Mesenchymal stem cell (in vitro differentiated cells and primary cell): ENCODE data around the gene PHB1.
"Not testable (repeated sequence)": the region's sequence is repeated elsewhere in the genome, so short reads cannot be mapped to it uniquely, and the experiment has no call there.

ENCODE experiments used
- DNase-seq: peaks from one replicate; pipeline ENCODE4 v3.0.0-alpha.2; 2013
- H2AFZ ChIP-seq: one replicate; pipeline ENCODE4 v1.6.1; 2013; ENCODE audit warnings: low read depth, mild to moderate bottlenecking, control low read depth, inconsistent platforms, low read length, moderate library complexity
- H2AK5ac ChIP-seq: 2 replicates; pipeline ENCODE4 v1.6.1; 2013; ENCODE audit warnings: low read length, moderate library complexity, mild to moderate bottlenecking, inconsistent platforms; ENCODE audit not compliant: severe bottlenecking
- H2BK120ac ChIP-seq: one replicate; pipeline ENCODE4 v1.6.1; 2013; ENCODE audit warnings: low read depth, mild to moderate bottlenecking, inconsistent platforms, low read length, moderate library complexity
- H2BK12ac ChIP-seq, 2 experiments: one replicate each; pipeline ENCODE4 v1.6.1; 2013; ENCODE audit warnings: inconsistent platforms in 2 of 2, low read length in 2 of 2, mild to moderate bottlenecking in 2 of 2, moderate library complexity in 2 of 2, control low read depth in 1 of 2
- H2BK15ac ChIP-seq: one replicate; pipeline ENCODE4 v1.6.1; 2013; ENCODE audit warnings: mild to moderate bottlenecking, low read depth, inconsistent platforms; ENCODE audit not compliant: poor library complexity, severe bottlenecking
- H2BK5ac ChIP-seq: 2 replicates; pipeline ENCODE4 v1.6.1; 2013; ENCODE audit warnings: low read depth, mild to moderate bottlenecking, low read length, control low read depth, inconsistent platforms; ENCODE audit not compliant: poor library complexity, severe bottlenecking
- H3K14ac ChIP-seq, 2 experiments: one replicate each; pipeline ENCODE4 v1.6.1; 2013; ENCODE audit warnings: inconsistent platforms in 2 of 2, low read length in 2 of 2, control low read depth in 1 of 2, mild to moderate bottlenecking in 1 of 2, moderate library complexity in 1 of 2
- H3K18ac ChIP-seq, 2 experiments: one replicate each; pipeline ENCODE4 v1.6.1; 2013; ENCODE audit warnings: inconsistent platforms in 2 of 2, low read length in 2 of 2, control low read depth in 1 of 2, low read depth in 1 of 2, mild to moderate bottlenecking in 1 of 2
- H3K23ac ChIP-seq, 2 experiments: one replicate each; pipeline ENCODE4 v1.6.1; 2013; ENCODE audit warnings: inconsistent platforms in 2 of 2, low read length in 2 of 2, mild to moderate bottlenecking in 2 of 2, moderate library complexity in 2 of 2, control low read depth in 1 of 2
- H3K27ac ChIP-seq: 2 replicates; pipeline ENCODE4 v1.5.1; 2013; ENCODE audit warnings: mild to moderate bottlenecking, moderate library complexity, low read length, control low read depth, inconsistent platforms; ENCODE audit not compliant: poor library complexity, severe bottlenecking
- H3K27me3 ChIP-seq, 2 experiments: 2 replicates each; pipeline versions ENCODE4 v1.6.1 to v1.7.0; 2013; ENCODE audit warnings: low read length in 2 of 2, mild to moderate bottlenecking in 2 of 2, moderate library complexity in 2 of 2, control low read depth in 1 of 2, inconsistent platforms in 1 of 2; ENCODE audit not compliant: control insufficient read depth in 1 of 2, insufficient read depth in 1 of 2
- H3K36me3 ChIP-seq, 2 experiments: 2 replicates each; pipeline versions ENCODE4 v1.6.1 to v1.7.0; 2013; ENCODE audit warnings: low read length in 2 of 2, control low read depth in 1 of 2, inconsistent platforms in 1 of 2, low read depth in 1 of 2, mild to moderate bottlenecking in 1 of 2; ENCODE audit not compliant: insufficient read depth in 2 of 2, control insufficient read depth in 1 of 2
- H3K4ac ChIP-seq, 2 experiments: one replicate each; pipeline ENCODE4 v1.6.1; 2013; ENCODE audit warnings: inconsistent platforms in 2 of 2, low read length in 2 of 2, mild to moderate bottlenecking in 2 of 2, moderate library complexity in 2 of 2, control low read depth in 1 of 2, low read depth in 1 of 2
- H3K4me1 ChIP-seq: 2 replicates; pipeline ENCODE4 v1.6.1; 2013; ENCODE audit warnings: low read depth, low read length, control low read depth; ENCODE audit not compliant: control insufficient read depth, insufficient read depth
- H3K4me2 ChIP-seq: 2 replicates; pipeline ENCODE4 v1.6.1; 2013; ENCODE audit warnings: low read length, mild to moderate bottlenecking, inconsistent platforms; ENCODE audit not compliant: poor library complexity, severe bottlenecking
- H3K4me3 ChIP-seq, 2 experiments: 2 replicates each; pipeline versions ENCODE4 v1.5.1 to v1.7.0; 2013; ENCODE audit warnings: low read length in 2 of 2, mild to moderate bottlenecking in 2 of 2, control low read depth in 1 of 2, low read depth in 1 of 2; ENCODE audit not compliant: insufficient read depth in 1 of 2
- H3K79me1 ChIP-seq: replicated peaks from 2 replicates; pipeline ENCODE4 v1.6.1; 2013; ENCODE audit warnings: mild to moderate bottlenecking, control low read depth, low read length, inconsistent platforms; ENCODE audit not compliant: poor library complexity, severe bottlenecking
- H3K9ac ChIP-seq: 2 replicates; pipeline ENCODE4 v1.7.0; 2013; ENCODE audit warnings: mild to moderate bottlenecking, low read length, moderate library complexity
- H3K9me3 ChIP-seq: 2 replicates; pipeline ENCODE4 v1.7.0; 2013; ENCODE audit warnings: mild to moderate bottlenecking, low read length; ENCODE audit not compliant: control insufficient read depth
- H4K8ac ChIP-seq: one replicate; pipeline ENCODE4 v1.6.1; 2013; ENCODE audit warnings: inconsistent platforms, mild to moderate bottlenecking, low read length, moderate library complexity
- H4K91ac ChIP-seq: one replicate; pipeline ENCODE4 v1.6.1; 2013; ENCODE audit warnings: mild to moderate bottlenecking, low read length, inconsistent platforms
- WGBS: methylation state at CpG from one replicate; pipeline ENCODE4 v1.1.7; 2013; ENCODE audit warnings: mixed read lengths; 5-methylcytosine and 5-hydroxymethylcytosine counted together

Gene PHB1

GRCh38 chr17:49365667-49366066 is 49.0 kb downstream of the PHB1 start:
- Histone ChIP-seq H2BK15ac (no peak overlapping the region), H3K18ac (no peak overlapping the region), H3K4me1 (peaks cover 8% of the 10 kb centered on the region), H4K8ac (no peak overlapping the region), H3K23ac (no peak overlapping the region), H2BK12ac (no peak overlapping the region), H2AK5ac (no peak overlapping the region), H3K4ac (no peak overlapping the region), H3K79me1 (no peaks in the 10 kb centered on the region), H2BK120ac (no peak overlapping the region), H2BK5ac (no peak overlapping the region), H4K91ac (no peak overlapping the region), H3K9me3 (no peaks in the 10 kb centered on the region), H3K14ac (no peak overlapping the region), H3K27me3 (no peaks in the 10 kb centered on the region), H3K4me3 (no peak overlapping the region), H2AFZ (no peak overlapping the region), H3K27ac (no peak overlapping the region), H3K4me2 (no peak overlapping the region), H3K9ac (no peak overlapping the region), H3K36me3 (no peaks in the 10 kb centered on the region)
- peak; percentile 24 for DNase-seq
- WGBS = 67% methylated on average over 2 of the region's 2 CpGs

GRCh38 chr17:49365126-49365525 is 49.6 kb downstream of the PHB1 start:
- not testable (repeated sequence) for H3K36me3 ChIP-seq, H3K79me1 ChIP-seq, H2AFZ ChIP-seq, H2BK5ac ChIP-seq, H2BK120ac ChIP-seq, H3K9ac ChIP-seq, H3K18ac ChIP-seq, H2BK15ac ChIP-seq, H3K4me2 ChIP-seq, H3K23ac ChIP-seq, H3K4ac ChIP-seq, H2BK12ac ChIP-seq, H2AK5ac ChIP-seq, H3K14ac ChIP-seq, H3K9me3 ChIP-seq, H4K8ac ChIP-seq, H3K27me3 ChIP-seq, H3K27ac ChIP-seq, H3K4me3 ChIP-seq, DNase-seq, H4K91ac ChIP-seq
- 97% methylated on average over 10 of the region's 10 CpGs for WGBS
- peaks cover 11% of the 10 kb centered on the region for H3K4me1 ChIP-seq

GRCh38 chr17:49364119-49364518 is 50.6 kb downstream of the PHB1 start:
- H3K79me1 ChIP-seq = peaks cover 2% of the 10 kb centered on the region
- no peak overlapping the region for H3K4ac ChIP-seq
- no peak overlapping the region for H2BK120ac ChIP-seq
- H2AFZ ChIP-seq = no peak overlapping the region
- no peak overlapping the region for H2BK12ac ChIP-seq
- H3K27me3 ChIP-seq = no peaks in the 10 kb centered on the region
- H2BK5ac ChIP-seq = no peak overlapping the region
- no peak overlapping the region for H3K14ac ChIP-seq
- no peaks in the 10 kb centered on the region for H3K9me3 ChIP-seq
- 86% methylated on average over 1 of the region's 2 CpGs for WGBS
- no peak overlapping the region for H3K4me3 ChIP-seq
- no peaks in the 10 kb centered on the region for H3K36me3 ChIP-seq
- no peak overlapping the region for H2AK5ac ChIP-seq
- H3K4me1 ChIP-seq = peaks cover 11% of the 10 kb centered on the region
- H3K9ac ChIP-seq = no peak overlapping the region
- H3K23ac ChIP-seq = no peak overlapping the region
- no peak overlapping the region for H2BK15ac ChIP-seq
- no peak overlapping the region for H3K4me2 ChIP-seq
- H4K91ac ChIP-seq = no peak overlapping the region
- no peak overlapping the region for H3K18ac ChIP-seq
- H4K8ac ChIP-seq = no peak overlapping the region
- H3K27ac ChIP-seq = no peak overlapping the region
- no peak for DNase-seq

GRCh38 chr17:49363251-49363650 is 51.4 kb downstream of the PHB1 start:
- Histone ChIP-seq H3K4me2 (no peak overlapping the region), H2BK15ac (no peak overlapping the region), H3K36me3 (no peaks in the 10 kb centered on the region), H2BK5ac (no peak overlapping the region), H3K9me3 (no peaks in the 10 kb centered on the region), H2AK5ac (peak overlapping the region; percentile 79), H3K18ac (no peak overlapping the region), H4K91ac (no peak overlapping the region), H2BK12ac (no peak overlapping the region), H3K14ac (no peak overlapping the region), H3K79me1 (peaks cover 2% of the 10 kb centered on the region), H3K4me3 (no peak overlapping the region), H4K8ac (no peak overlapping the region), H3K9ac (no peak overlapping the region), H2AFZ (no peak overlapping the region), H3K27ac (no peak overlapping the region), H3K23ac (no peak overlapping the region), H3K4ac (no peak overlapping the region), H3K4me1 (peaks cover 11% of the 10 kb centered on the region), H3K27me3 (no peaks in the 10 kb centered on the region), H2BK120ac (no peak overlapping the region)
- WGBS = 96% methylated on average over 4 of the region's 4 CpGs
- DNase-seq = no peak
